GM20431 (cell line): ENCODE data around the gene ZNF513.
"Not testable (repeated sequence)": the region's sequence is repeated elsewhere in the genome, so short reads cannot be mapped to it uniquely, and the experiment has no call there.

Experiments
- in situ Hi-C: fragments of 300-500 bp; cut with MseI, MboI; formaldehyde crosslinking; loops from one replicate; pipeline ENCODE4 v1.15.0; 2020; ENCODE audit warnings: low sequenced_read_pairs; ENCODE audit not compliant: unreplicated experiment

Gene ZNF513, protein sequence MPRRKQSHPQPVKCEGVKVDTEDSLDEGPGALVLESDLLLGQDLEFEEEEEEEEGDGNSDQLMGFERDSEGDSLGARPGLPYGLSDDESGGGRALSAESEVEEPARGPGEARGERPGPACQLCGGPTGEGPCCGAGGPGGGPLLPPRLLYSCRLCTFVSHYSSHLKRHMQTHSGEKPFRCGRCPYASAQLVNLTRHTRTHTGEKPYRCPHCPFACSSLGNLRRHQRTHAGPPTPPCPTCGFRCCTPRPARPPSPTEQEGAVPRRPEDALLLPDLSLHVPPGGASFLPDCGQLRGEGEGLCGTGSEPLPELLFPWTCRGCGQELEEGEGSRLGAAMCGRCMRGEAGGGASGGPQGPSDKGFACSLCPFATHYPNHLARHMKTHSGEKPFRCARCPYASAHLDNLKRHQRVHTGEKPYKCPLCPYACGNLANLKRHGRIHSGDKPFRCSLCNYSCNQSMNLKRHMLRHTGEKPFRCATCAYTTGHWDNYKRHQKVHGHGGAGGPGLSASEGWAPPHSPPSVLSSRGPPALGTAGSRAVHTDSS

DNA sequence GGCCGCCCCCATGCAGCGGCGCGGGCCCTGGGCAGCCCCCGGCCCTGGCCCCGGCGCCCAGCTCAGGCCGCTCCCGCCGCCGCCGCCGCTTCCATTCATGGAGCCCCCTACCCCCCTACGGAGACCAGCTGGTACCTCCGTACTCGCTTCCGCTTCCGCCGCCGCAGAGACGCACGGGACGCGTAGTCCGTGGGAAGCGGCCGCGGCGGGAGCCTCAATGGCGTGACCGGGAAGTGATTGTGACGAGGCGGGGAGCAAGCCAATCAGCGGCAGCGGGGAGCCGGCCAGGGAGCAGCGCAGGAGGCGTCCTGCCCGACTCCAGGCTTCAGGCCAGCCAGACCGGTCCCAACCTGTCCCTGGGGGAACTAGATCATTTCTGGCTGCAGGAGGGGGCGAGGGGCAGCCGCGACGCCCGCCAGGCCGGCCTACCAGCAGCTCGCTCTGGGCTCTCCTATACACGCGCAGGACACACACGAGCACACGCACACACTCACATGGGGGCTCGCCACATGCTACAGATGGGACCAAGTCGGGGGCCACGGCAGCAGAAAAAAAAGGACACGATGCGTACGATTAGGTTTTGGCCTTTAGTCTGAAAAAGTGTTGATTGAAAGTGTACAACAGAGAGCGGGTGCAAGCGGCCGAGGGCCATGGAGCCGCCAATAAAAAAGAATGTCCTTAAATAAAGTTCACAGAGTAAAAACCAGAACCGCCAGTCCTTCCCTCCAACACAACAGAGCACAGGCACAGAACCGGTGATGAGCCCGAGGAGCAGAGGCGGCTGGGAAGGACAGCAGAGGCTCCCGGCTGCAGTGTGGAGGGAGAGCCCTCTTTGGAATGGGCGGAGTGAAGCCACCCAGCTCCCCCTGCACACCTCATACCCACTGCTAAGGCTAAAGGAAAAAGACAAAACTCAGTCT is at the start of gene ZNF513:
Gene ZNF513 (minus strand): TSS at position 109 of the 920 bp plus-strand sequence. CDS start 208 bp downstream, outside the sequence.
- in situ Hi-C loops = no loop called here

DNA sequence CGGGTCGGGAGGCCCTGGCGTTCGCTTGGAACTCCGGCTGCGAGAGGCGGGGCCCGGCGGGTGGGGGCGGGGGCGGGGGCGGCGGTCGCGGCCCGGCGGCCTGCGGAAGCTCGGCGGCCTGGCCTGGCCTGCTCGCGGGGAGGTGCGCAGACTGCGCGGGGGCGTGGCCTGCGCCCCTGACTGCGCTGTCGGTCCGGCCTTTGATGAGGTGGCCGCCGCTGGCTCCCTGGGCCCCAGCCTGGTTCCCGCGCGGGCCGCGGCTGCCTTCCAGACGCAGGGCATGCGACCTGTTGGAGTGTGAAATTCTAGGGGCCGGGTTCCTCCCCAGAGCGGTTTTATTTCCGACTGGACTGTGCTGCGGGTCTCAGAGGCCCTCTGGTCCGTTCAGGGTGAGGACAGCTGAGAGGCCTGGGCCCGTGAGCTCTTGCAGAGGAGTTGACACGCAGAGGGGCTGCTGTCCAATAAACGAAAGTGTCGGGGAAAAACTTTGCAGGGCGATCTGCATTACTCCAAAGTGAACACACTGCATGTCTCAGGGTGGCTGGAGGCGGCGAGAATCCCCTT is 48.5 kb upstream of the ZNF513 start:
- in situ Hi-C loops = no loop called here

DNA sequence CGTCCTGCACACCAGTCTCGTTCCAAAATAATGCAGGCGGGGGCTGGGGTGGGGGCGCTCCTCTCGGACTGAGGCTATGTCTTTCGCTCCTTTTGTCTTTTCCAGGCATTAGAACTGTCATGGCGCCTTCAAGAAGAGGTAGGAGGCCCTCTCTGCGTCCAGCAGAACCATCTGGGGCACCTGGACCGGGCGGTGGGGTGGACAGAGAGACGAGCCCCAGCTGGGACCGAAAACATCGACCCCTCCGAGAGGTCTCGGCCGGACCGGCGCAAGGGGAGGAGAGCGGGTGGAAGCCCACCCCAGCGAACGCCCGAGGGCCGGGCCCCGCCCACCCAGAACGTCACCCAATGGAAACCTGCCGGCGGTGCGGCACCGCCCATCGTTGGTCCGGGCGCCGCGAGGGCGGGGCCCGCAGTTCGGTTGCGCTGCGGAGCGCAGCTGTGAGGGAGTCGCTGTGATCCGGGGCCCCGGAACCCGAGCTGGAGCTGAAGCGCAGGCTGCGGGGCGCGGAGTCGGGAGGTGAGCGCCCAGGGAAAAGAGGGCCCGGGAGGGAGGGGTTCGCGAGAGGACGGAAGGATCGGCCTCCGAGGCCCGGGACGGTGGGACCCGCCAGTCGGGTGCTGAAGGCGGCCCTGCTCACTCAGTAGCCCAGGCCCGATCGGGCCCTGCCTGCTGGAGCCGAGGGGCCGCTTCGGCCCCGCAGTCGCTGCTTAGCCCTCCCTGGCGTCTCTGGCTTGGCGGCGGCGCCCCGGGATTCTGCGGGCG is 47.9 kb upstream of the ZNF513 start, which contains the start of gene NRBP1:
Gene NRBP1 (plus strand): TSS at position 419 of the 765 bp plus-strand sequence. CDS start 4,643 bp downstream, outside the sequence.
- in situ Hi-C loops = no loop called here

GRCh38 chr2:27427863-27428212 is 47.3 kb upstream of the ZNF513 start:
- in situ Hi-C loops = no loop called here

GRCh38 chr2:27425039-27425438 is 44.5 kb upstream of the ZNF513 start:
- in situ Hi-C loops = not testable (repeated sequence)

DNA sequence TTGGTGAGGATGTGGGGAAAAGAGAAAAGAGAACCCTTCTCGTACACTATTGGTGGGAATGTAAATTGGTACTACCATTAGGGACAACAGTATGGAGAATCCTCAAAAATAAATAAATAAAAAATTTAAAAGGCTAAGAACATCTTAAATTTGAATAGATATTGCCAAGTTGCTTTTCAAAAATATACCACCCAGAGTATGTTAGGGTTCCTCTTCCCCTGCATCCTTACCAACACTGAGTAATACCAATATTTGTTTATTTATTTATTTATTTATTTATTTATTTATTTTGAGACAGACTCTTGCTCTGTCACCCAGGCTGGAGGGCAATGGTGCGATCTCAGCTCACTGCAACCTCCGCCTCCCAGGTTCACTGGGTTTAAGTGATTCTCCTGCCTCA is 42.4 kb upstream of the ZNF513 start:
- in situ Hi-C loops = no loop called here

- in situ Hi-C loops = no loop called here
Observed at GRCh38 chr2:27421660-27422250, 41.2 kb upstream of the ZNF513 start.

- in situ Hi-C loops = no loop called here
Observed at GRCh38 chr2:27420996-27421395, 40.5 kb upstream of the ZNF513 start.

DNA sequence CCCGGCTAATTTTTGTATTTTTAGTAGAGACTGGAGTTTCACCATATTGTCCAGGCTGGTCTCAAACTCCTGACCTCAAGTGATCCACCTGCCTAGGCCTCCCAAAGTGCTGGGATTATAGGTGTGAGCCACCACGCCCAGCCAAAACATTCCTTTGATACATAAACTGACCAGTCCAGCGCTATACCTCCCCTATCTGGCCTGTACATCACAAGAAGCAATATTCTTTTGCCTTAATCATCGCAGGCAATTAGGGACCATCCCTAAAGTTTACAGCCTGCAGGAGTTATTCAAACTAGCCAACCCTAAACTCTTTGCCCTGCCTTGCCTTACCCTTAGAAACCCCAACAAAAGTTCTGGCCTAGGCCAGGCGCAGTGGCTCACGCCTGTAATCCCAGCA is 35.6 kb upstream of the ZNF513 start:
- in situ Hi-C loops = no loop called here

DNA sequence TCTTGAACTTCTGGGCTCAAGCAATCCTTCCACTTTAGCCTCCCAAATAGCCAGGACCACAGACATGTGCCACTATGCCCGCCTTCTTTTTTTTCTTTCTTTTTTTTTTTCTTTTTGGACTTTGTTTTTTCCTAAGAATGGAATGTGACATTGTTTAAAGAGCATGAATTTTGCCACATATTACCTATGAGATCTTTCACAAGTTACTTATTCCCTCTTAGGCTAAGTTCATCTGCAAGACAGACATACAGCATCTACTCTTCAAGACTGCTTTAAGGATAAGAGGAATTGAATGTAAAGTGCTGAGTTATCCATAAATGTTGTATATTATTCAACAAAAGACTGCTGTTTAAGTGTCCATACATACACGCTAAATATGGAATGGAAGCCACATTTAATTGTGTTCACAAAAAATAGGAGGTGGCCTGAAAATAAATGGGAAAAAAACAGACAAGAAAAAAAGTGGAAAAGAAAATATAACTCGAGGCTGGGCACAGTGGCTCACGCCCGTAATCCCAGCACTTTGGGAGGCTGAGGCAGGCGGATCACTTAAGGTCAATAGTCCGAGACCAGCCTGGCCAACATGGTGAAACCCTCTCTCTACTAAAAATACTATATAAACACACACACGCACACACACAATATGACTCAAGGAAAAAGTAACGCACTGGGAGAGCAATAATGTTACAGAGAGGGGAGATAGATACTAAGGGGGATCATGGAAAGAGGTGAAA is 32.1 kb upstream of the ZNF513 start:
- in situ Hi-C loops = no loop called here

GRCh38 chr2:27409321-27410073 is 29.0 kb upstream of the ZNF513 start, which contains the start of gene PPM1G:
Gene PPM1G (minus strand): TSS chr2:27409591. CDS start chr2:27409422, 169 bp downstream.
- in situ Hi-C loops = no loop called here

- in situ Hi-C loops = no loop called here
Observed at GRCh38 chr2:27408601-27409320, 28.2 kb upstream of the ZNF513 start.

DNA sequence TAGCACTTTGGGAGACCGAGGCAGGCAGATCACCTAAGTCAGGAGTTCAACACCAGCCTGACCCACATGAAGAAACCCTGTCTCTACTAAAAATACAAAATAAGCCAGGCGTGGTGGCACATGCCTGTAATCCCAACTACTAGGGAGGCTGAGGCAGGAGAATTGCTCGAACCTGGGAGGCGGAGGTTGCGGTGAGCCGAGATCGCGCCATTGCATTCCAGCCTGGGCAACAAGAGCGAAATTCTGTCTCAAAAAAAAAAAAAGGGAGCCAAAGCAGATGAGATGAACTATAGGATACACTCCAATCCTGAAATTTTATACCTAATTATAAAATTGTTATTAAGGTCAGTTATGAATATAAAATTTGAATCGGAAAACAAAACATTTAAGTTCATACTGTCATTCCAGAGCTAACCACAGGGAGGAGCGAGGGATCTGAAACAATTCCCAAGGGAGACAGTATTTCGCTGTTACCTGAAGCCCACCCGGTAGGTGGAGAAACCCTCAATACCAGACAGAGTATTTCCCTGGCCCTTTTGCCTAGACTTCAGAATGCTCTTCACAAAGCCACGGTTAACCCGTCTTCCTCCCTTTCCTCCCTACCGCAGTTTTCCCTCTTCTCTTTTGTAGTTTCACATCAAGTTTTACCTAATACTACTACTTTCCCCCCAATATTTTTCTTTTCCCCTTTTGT is 27.4 kb upstream of the ZNF513 start:
- in situ Hi-C loops = no loop called here

GRCh38 chr2:27400348-27401135 is 20.0 kb upstream of the ZNF513 start:
- in situ Hi-C loops = no loop called here

DNA sequence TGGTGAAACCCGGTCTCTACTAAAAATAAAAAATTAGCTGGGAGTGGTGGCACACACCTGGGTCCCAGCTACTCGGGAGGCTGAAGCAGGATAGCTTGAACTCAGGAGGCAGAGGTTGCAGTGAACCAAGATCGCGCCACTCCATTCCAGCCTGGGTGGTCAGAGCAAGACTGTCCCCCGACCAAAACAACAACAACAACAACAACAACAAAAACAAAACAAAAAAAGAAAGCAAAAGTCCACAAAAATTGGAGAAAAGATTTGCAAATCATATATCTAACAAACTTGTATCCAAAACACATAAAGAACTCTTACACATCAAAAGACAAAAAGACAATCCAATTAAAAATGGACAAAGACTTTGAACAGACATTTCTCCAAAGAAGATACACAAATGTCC is 18.4 kb upstream of the ZNF513 start:
- in situ Hi-C loops = no loop called here

DNA sequence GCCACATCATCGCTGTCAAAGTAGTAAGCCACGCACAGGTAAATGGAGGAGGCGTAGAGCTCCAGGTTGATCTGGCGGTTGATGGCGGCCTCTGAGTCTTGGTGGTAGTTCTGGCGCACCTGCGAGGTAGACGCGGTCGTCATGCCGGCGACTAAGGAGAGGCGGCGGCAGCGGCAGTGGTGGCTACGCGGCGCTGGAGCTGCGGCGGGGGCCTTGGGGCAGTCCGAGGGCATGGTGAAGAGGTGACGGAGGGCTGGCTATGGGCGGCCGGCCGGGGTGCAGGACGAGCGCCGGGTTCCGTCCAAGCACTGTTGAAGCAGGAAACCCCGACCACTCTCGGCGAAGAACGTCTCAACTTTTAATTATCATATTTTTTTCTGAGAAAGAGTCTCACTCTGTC is 12.7 kb upstream of the ZNF513 start:
- in situ Hi-C loops = no loop called here
